ENCODE results near the gene LINGO4.
"Not testable (repeated sequence)": the region's sequence is repeated elsewhere in the genome, so short reads cannot be mapped to it uniquely, and the experiment has no call there.

The LINGO4 gene

DNA sequence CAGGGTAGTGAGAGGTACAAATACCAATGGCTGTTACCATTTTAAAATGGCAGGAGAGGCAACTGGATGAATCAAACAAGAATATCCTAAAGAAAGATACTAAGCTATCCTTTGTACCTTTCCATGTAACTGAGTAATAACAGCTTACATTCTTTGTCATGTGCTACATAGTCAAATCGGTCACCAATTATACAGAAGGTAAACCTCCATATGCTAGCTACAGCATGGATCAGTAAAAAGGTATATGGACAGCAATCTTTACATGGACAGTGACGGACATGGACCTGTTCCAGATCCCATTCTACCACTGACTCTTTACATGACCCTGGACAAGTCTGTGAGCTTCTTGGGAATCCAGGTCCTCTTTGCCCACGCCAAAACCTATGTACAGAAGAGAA is 28.6 kb downstream of the LINGO4 start:
- DNase-seq, result no peak

DNA sequence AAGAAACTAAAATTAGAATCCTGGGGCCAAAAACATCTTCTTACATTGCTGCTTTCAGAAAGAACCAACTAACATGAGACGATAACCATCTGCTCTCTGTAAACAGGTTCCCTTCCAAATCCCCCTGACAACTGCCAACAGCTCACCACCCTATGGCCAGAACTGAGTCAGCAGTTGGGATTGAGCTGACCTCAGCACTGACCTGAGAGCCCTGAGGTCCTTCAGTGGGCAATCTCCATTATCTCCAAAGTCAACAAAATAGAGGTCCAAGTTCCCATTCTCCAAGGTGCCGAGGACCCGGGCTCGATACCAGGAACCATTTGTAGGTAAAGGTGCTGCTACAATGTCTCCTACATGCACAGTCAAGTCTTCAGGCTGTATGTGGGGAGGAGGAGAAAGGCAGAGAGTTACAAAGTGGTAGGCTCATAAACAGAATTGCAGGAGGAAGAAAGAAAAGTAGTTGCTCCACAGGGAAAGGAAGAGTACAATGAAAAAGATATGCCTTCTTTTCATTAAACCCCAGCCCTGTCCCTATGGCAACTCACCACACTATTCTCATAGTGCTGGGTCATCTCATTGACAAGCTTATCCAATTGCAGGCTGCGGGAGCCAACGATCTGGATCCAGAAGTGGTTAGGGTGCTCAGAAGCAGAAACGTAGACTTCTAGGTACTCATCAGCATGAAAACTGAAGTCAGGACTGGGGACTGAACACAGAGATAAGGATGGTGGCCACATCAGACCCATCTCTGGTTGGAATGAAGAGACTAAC is 29.1 kb downstream of the LINGO4 start:
- no peak for DNase-seq

DNA sequence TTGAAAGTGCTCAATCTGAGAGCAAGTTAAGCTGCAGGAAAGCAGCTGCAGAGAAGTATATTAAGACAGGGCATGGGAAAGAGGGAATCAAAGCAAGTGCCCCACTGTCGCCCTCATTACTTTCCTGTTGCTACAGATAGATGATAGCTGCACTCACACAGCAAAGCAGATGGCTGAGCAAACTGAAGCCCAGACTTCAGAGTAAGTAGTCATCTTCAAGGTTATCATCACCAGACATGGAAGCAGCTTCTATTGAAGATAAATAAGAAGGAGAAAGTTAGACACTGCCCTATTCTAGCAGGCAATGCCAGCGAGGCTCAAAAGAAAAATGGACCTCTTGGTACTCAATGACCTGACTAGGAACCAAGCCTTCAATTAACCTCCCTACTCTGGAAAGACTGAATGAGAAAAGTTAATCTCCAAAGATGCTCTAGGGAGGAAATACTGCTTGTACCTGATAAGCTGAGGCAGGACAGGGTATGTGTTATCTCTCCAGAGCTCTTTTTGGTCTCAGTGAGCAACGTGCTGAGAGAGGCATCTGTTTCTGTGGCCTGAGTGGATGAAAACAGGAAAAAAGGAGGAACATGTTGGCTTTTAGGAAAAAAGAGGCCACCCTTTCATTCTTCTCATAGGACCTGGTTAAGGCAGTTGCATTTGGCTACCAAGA is 30.8 kb downstream of the LINGO4 start:
- no peak for DNase-seq

DNA sequence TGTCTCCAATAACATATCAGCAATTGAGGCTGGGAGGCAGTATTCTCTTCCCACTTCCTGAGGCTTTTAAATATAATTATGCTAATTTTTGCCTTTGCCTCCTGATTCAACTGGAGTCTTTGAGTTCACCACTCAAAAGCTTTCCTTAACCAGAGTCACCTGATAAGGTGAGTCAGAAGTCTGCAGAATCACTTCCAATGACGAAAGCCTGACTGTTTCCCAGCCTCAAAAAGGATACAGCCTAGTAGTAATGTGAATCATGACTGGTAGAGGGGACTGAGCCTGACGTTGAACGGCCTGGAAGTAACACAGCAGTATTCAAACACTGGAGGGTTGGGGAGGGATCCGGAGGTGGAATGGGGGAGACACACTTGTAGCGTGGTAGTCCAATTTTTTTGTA is 31.5 kb downstream of the LINGO4 start:
- no peak for DNase-seq

DNA sequence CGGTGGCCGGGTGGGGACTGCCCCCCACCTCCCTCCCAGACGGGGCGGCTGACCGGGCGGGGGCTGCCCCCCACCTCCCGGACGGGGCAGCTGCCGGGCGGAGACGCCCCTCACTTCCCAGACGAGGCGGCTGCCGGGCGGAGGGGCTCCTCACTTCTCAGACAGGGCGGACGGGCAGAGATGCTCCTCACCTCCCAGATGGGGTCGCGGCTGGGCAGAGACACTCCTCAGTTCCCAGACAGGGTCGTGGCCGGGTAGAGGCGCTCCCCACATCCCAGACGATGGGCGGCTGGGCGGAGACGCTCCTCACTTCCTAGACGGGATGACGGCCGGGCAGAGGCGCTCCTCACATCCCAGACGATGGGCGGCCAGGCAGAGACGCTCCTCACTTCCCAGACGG is 35.9 kb downstream of the LINGO4 start:
- not testable (repeated sequence) for DNase-seq

DNA sequence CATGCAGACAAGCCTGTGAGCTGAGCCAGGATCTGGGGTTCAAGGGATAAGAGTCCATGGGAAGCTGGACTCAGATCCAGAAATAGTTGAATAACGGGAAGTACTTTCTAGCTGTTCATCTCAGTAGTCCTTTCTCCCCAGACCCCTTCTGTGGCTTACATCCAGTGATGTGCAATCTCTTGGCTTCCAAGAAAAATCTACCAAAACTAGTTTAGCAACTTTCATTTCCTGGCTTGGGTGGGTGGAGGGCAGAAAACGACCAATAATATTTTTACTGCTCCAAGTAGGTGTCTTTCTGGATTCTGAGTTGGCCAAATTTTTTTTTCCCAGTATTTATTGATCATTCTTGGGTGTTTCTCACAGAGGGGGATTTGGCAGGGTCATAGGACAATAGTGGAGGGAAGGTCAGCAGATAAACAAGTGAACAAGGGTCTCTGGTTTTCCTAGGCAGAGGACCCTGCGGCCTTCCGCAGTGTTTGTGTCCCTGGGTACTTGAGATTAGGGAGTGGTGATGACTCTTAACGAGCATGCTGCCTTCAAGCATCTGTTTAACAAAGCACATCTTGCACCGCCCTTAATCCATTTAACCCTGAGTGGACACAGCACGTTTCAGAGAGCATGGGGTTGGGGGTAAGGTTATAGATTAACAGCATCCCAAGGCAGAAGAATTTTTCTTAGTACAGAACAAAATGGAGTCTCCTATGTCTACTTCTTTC is 36.7 kb downstream of the LINGO4 start:
- not testable (repeated sequence) for DNase-seq

DNA sequence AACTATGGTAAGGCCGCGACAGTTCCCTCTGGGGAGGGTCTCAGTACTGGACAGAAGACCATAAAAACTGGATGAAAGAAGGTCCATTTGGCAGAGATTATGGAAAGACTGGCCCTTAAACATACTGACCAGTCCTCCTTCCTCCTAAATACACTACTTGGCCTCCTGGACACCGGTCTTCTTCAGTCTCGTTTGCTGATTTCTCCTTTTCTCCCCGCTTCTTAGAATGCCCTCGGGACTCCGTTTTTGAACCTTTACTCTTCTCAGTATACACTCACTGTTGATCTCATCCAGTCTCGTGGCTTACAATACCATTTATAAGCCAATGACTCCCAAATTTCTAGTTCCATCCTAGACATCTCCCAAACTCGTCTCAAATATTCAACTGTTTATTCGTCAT is 41.2 kb downstream of the LINGO4 start:
- DNase-seq, result no peak

DNA sequence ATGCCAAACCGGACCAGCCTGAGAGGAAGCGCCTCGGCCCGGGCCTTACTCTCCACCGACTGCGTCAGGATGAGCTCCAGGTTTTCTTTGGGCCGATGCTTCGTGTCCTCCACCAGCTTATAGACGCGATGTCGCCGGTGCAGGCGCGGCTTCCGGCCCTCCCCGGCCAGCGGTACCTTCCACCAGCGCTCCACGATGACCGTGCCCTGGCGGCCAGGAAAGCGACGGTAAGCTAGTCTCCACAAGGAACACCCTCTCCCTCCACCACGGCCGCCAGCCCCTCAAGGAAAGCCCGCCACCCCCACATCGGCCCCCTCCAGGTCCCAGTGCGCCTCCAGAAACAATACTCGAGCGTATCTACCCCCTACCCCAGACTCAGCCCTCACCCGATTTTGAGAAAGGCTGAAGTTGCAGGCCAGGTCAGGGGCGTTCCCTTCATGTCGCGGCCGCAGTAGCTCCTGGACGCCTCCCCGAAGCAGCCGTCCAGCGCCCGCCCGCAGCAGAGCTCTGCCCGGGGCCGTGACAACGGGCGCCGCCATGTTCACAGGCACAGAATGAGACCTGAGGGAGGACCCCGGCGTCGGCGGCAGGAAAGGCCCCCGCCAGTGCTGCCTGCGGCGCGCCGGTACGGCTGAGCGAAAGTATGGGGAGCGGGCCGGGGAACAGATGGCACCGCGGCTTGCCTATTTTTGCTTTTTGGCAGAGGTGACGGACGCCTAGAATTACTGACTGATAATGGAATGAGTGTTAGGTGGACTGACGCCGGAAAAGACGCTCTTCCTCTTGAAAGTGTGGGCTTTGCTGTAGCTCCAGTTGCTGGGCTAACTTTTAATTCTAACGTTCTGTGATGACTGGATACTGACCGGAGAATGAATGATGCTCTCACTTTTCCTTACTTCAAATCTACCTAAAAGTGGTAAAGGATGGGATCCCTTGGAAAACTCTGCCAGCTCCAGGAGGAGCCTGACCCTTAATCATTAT is 42.0 kb downstream of the LINGO4 start, which contains the start of gene MRPL9:
MRPL9 (minus strand) TSS at position 556 of the 981 bp plus-strand sequence; CDS start at position 539, 17 bp downstream.
- peak; percentile 81 for DNase-seq

DNA sequence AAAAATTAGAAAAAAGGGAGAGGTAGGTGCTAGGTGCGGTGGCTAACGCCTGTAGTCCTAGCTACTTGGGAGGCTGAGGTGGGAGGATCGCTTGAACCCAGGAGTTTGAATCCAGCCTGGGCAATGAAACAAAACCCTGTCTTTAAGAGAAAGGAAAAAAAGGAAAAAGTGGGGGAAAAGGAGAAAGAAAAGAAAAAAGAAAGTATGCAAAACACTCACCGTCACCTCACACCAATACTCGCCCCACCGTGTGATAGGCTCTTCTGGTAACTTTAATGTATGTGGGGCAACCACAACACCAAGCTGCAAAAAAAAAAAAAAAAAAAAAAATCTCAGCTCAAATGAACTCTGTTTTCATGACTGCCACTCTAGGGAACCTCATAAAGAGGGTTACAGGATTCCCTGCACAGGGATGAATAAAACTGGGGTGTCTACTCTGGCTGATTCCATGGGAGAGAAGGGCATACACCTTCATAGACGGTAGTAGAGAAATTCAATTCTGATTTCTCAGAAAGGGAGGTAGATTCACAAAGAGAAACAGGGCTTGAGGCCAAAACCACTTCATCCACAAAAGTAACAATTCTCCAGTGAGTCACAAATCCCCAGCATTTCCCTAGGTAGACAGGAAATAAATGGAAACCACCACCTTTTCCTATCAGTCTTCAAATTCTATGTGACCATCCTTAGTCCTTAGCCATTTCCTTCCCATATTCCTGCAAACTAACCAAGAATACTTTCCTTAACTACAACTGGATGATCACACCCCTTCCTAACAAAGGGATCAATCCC is 44.4 kb downstream of the LINGO4 start:
- no peak for DNase-seq

DNA sequence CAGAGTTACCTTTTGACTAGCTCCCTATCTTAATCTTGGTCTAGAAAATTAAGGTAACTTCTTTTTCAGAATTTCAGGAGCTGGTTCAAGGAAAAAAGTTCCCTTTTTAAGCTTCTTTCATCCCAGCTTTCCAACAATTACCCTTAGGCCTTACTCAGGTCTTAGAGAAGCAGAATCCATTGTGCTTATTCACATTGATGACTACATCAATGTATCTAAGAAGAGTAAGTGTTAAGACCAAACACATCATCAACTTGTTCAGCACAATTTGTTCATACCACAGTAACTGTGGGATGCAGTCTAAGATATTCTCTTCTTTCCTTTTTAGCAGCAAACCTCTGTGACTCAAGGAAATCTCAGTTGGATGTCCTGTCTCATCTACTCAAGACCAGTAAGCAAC is 46.0 kb downstream of the LINGO4 start:
- no peak for DNase-seq

DNA sequence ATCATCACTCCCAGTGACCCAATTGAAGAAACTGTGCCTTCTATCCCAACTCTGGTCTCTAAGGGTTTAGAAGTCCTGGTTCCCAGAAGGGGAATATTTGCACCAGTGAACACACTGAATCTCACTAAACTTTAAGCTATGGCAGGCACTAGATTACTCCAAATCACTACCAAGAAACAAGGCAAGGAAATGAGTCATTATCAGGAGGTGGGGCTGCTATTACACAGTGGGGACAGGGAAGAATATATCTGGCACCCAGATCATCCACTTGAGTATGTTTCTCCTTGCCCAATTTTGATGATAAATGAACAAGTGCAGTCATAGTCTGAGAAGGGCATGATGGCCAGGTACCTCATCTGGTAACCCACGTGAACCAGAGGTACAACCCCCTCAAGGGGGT is 48.9 kb downstream of the LINGO4 start:
- no peak for DNase-seq
